Thoracic aorta (tissue), 2 donors: ENCODE measurements around the gene FAM83B. TPM values are rescaled to one million over a fixed set of nuclear protein-coding genes. Genes with fewer than 3 reads are reported as not detected.

Source experiments
- ATAC-seq: fragments of 150-250 bp; one replicate; pipeline ENCODE4 v1.8.0; 2017; ENCODE audit warnings: low read depth; ENCODE audit not compliant: insufficient number of reproducible peaks, low FRiP score
- DNase-seq: peaks from one replicate; pipeline ENCODE4 v3.0.0-alpha.2; 2020; ENCODE audit warnings: low spot score
- H3K27ac ChIP-seq, 2 donors: fragments of 200-600 bp; sonication (generic); 1 replicate in 1 of 2; 2 replicates in 1 of 2; pipeline ENCODE4 v1.5.1; 2016; ENCODE audit warnings: mild to moderate bottlenecking in 2 of 2, moderate library complexity in 2 of 2
- H3K27me3 ChIP-seq: fragments of 200-600 bp; sonication (generic); replicated peaks from 2 replicates; pipeline ENCODE4 v1.6.0; 2016; ENCODE audit warnings: mild to moderate bottlenecking; ENCODE audit not compliant: insufficient read depth
- H3K36me3 ChIP-seq: fragments of 200-600 bp; sonication (generic); one replicate; pipeline ENCODE4 v1.5.1; 2016
- H3K4me1 ChIP-seq, 2 donors: fragments of 200-600 bp; sonication (generic); 1 replicate in 1 of 2; 2 replicates in 1 of 2; pipeline versions ENCODE4 v1.5.1 to v1.6.0; 2016; ENCODE audit warnings: low read depth in 2 of 2, mild to moderate bottlenecking in 1 of 2; ENCODE audit not compliant: control insufficient read depth in 1 of 2
- H3K4me3 ChIP-seq: fragments of 200-600 bp; sonication (generic); 2 replicates; pipeline ENCODE4 v1.5.1; 2016; ENCODE audit warnings: mild to moderate bottlenecking
- H3K9me3 ChIP-seq: fragments of 200-600 bp; sonication (generic); 2 replicates; pipeline ENCODE4 v1.5.1; 2016
- total RNA-seq, 2 donors: library from RNA; depleted of rRNA; stranded (reverse); fragments of >200 nt; gene quantifications; one replicate each; pipeline versions ENCODE4 v1.1.0 to v1.2.3, GENCODE V29; 2016
- TF ChIP-seq, protein P1 (sequence below): fragments of 200-600 bp; sonication (generic); IDR thresholded peaks from one replicate; pipeline ENCODE4 v1.5.1; 2019; ENCODE audit warnings: antibody characterized with exemption

Gene FAM83B
- total RNA-seq, 2 donors from 2014 or later: not detected

DNA sequence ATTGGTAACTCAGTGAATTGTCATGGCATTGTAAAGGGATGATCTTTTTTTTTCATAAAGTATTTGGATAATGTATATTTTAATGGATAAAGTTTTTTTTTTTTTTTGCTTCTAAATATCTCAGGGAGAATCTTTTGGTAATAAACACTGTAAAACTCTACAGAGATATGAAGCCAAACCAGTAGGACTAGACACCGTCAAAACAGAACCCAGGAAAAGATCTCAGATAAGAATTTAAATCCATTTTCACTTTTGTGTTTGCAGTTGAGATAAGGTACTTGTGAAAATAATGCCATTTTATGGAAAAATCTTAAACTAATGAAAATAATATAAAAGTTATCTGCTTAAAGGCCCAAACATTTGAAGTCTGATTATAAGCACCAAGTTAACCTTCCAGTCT is 27.0 kb downstream of the FAM83B start:
- DNase-seq (no peak), ATAC-seq (no peak)
- Histone ChIP-seq H3K4me3 (no peak overlapping the region), H3K9me3 (no peaks in the 10 kb centered on the region), H3K27ac (no peak overlapping the region), H3K36me3 (no peaks in the 10 kb centered on the region), H3K4me1 (no peaks in the 10 kb centered on the region), H3K27me3 (no peaks in the 10 kb centered on the region)
- TF ChIP-seq, protein P1, sequence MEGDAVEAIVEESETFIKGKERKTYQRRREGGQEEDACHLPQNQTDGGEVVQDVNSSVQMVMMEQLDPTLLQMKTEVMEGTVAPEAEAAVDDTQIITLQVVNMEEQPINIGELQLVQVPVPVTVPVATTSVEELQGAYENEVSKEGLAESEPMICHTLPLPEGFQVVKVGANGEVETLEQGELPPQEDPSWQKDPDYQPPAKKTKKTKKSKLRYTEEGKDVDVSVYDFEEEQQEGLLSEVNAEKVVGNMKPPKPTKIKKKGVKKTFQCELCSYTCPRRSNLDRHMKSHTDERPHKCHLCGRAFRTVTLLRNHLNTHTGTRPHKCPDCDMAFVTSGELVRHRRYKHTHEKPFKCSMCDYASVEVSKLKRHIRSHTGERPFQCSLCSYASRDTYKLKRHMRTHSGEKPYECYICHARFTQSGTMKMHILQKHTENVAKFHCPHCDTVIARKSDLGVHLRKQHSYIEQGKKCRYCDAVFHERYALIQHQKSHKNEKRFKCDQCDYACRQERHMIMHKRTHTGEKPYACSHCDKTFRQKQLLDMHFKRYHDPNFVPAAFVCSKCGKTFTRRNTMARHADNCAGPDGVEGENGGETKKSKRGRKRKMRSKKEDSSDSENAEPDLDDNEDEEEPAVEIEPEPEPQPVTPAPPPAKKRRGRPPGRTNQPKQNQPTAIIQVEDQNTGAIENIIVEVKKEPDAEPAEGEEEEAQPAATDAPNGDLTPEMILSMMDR: no peak

DNA sequence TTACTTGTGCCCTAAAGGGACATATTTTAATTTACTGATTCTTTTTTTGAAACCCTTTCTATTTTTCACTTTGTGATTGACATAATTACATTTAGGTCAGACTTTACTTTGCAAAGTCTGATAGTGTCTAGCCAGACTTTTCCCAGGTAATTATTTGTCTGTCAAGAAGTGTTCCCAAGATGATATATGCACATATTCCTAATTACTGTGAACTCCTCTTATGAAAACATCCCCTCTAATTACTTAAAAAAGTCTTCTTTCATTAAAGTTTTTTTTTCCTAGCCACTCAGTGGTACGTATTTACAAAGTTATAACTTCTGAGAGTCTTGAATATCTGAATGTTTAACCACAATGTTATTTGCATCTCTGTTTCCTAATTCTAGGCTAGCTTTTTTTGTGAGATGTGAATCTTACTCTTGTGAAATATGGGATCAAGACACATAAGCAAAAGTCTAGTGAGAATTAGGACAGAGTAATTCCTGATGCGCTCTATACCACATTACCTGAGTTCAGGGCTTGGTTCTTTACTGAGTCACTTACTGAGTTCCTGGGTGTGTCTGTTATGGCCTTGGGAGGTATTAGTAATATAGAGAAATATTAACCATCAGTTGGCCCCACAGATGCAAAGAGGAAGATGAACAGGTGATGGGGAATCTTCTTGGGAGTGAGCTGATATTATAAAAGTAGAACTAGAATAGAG is 27.9 kb downstream of the FAM83B start:
- Histone ChIP-seq H3K9me3 (no peaks in the 10 kb centered on the region), H3K27me3 (no peaks in the 10 kb centered on the region), H3K4me3 (no peak overlapping the region), H3K36me3 (no peaks in the 10 kb centered on the region), H3K27ac (no peak overlapping the region), H3K4me1 (no peaks in the 10 kb centered on the region)
- no peak for DNase-seq
- no peak for ATAC-seq
- TF ChIP-seq, protein P1: no peak

DNA sequence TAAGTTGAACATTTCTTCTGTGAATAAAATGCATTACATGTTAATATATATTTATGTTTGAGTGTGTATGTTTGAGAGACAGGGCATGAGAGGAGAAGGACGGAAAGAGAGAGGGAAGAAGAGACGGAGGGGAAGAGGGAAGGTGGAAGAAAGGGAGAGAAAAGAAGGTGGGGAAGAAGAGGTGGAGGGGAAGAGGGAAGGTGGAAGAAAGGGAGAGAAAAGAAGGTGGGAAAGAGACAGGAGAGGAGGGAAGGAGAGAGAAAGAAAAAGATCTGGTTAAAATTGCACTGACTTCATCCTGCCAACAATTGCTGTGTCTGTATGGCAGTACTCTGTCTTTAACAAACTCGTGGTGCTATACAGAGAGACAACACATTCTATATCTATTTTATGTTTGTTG is 29.0 kb downstream of the FAM83B start:
- DNase-seq (no peak), ATAC-seq (no peak)
- Histone ChIP-seq H3K36me3 (no peaks in the 10 kb centered on the region), H3K4me1 (no peaks in the 10 kb centered on the region), H3K27ac (no peak overlapping the region), H3K4me3 (no peak overlapping the region), H3K9me3 (no peaks in the 10 kb centered on the region), H3K27me3 (no peaks in the 10 kb centered on the region)
- TF ChIP-seq, protein P1: no peak

DNA sequence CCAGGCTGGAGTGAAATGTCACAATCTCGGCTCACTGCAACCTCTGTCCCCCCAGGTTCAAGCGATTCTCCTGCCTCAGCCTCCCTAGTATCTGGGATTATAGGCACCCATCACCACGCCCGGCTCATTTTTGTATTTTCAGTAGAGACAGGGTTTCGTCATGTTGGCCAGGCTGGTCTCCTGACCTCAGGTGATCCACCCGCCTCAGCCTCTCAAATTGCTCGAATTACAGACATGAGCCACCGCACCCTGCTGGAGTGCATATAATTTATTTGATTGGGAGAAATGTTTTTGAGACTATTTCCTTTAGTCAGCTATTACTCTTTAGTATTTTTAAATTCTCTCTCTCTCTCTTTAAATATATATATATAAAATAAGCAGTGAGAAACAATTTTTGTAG is 29.8 kb downstream of the FAM83B start:
- no peaks in the 10 kb centered on the region for H3K36me3 ChIP-seq
- H3K9me3 ChIP-seq: no peaks in the 10 kb centered on the region
- TF ChIP-seq, protein P1: no peak
- DNase-seq (no peak), ATAC-seq (no peak)
- no peak overlapping the region for H3K27ac ChIP-seq
- no peak overlapping the region for H3K4me3 ChIP-seq
- no peaks in the 10 kb centered on the region for H3K4me1 ChIP-seq
- no peaks in the 10 kb centered on the region for H3K27me3 ChIP-seq

DNA sequence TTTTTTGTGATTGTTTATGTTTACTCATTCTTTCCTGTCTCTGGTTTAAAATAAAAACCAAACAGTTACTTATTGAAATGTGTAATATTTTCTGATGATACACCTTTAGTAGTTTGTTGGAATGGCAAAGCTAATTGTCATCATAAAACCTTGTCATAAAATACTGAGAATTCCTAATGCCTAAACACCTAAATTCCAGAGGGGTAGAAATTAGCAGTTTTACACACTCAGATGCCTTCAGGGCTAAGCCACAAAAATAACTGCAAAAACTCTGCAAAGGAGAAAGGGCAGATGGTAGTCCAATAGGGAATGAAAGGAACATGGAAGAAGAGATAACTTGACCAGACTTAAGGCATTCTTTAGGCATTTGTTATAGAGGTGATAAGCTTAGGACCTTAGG is 30.3 kb downstream of the FAM83B start:
- Histone ChIP-seq H3K27ac (no peak overlapping the region), H3K27me3 (no peaks in the 10 kb centered on the region), H3K4me3 (no peak overlapping the region), H3K36me3 (no peaks in the 10 kb centered on the region), H3K4me1 (no peaks in the 10 kb centered on the region), H3K9me3 (no peaks in the 10 kb centered on the region)
- no peak for DNase-seq
- TF ChIP-seq, protein P1: no peak
- ATAC-seq: no peak
